NT2/D1 (cell line): ENCODE data around the gene STK31.

Experiments
- SUZ12 ChIP-seq: IDR thresholded peaks from 2 replicates; pipeline ENCODE4 v1.6.1; 2011; ENCODE audit not compliant: insufficient read length, insufficient read depth; ENCODE audit errors: extremely low read depth
- YY1 ChIP-seq: IDR thresholded peaks from 2 replicates; pipeline ENCODE4 v1.6.1; 2011; ENCODE audit not compliant: insufficient read length, insufficient read depth

DNA sequence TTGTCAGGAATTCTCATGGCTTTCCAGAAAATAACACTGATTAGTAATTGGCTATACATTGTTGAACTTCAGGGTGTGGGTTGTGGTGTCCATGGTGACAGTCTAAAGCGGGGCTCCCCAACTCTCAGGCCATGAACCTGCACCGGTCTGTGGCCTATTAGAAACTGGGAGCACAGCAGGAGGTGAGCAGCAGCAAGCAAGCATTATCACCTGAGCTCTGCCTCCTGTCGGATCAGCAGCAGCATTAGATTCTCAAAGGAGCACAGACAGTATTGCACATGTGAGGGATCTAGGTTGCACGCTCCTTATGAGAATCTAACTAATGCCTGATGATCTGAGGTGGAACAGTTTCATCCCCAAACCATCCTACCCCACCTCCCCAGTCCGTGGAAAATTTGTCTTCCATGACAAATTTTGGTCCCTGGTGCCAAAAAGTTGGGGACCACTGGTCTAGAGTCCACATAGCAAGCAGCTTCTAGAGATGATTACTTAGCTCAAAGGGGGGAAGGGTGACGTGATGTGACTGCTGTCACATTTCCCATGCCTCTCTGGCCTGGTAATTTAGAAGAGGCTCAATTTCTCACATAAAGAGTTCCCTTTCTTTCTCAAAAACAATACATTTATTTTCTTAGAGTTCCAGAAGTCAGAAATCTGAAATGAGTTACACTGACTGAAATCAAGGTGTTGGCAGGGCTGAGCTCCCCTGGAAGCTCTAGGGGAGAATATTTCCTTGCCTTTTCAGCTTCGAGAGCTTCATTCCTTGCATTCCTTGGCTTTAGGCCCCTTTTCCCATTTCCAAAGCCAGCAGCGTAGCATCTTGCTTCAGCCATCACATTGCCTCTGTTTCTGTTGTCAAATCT is 47.7 kb upstream of the STK31 start:
- no peak for TF ChIP-seq SUZ12
- no peak for TF ChIP-seq YY1
